HG02973 (cell line): ENCODE data around the gene STRN3.
"Not testable (repeated sequence)": the region's sequence is repeated elsewhere in the genome, so short reads cannot be mapped to it uniquely, and the experiment has no call there.

Experiments
- ATAC-seq: cut with Tn5 transposase; IDR thresholded peaks from one replicate; pipeline ENCODE4 v1.9.1; 2021; ENCODE audit warnings: moderate library complexity; ENCODE audit not compliant: unreplicated experiment

Gene STRN3

GRCh38 chr14:31026077-31026449, at the start of gene STRN3:
Gene STRN3, minus strand, starts transcription at chr14:31026379. Its CDS starts 194 bp downstream, at chr14:31026185.
- no peak for ATAC-seq

GRCh38 chr14:31075144-31075543, 49.0 kb upstream of the STRN3 start:
- ATAC-seq = no peak

- no peak for ATAC-seq
These were observed 45.0 kb upstream of the STRN3 start for GRCh38 chr14:31071151-31071550.

GRCh38 chr14:31070431-31070830, 44.3 kb upstream of the STRN3 start:
- ATAC-seq = no peak

GRCh38 chr14:31069343-31069742, 43.2 kb upstream of the STRN3 start:
- no peak for ATAC-seq

GRCh38 chr14:31068235-31068634, 42.1 kb upstream of the STRN3 start:
- ATAC-seq = no peak

GRCh38 chr14:31062908-31063307, 36.7 kb upstream of the STRN3 start:
- not testable (repeated sequence) for ATAC-seq

GRCh38 chr14:31060253-31060875, 34.2 kb upstream of the STRN3 start:
- no peak for ATAC-seq

GRCh38 chr14:31059152-31059924, 33.2 kb upstream of the STRN3 start:
- ATAC-seq = no peak

- no peak for ATAC-seq
These were observed 31.7 kb upstream of the STRN3 start for GRCh38 chr14:31057701-31058364.

- no peak for ATAC-seq
These were observed 30.9 kb upstream of the STRN3 start for GRCh38 chr14:31057035-31057434.

GRCh38 chr14:31052905-31053586, 26.9 kb upstream of the STRN3 start:
- not testable (repeated sequence) for ATAC-seq

GRCh38 chr14:31051511-31051910, 25.3 kb upstream of the STRN3 start:
- no peak for ATAC-seq

- ATAC-seq = no peak
These were observed 24.8 kb upstream of the STRN3 start for GRCh38 chr14:31051023-31051422.

GRCh38 chr14:31047503-31047902, 21.3 kb upstream of the STRN3 start:
- no peak for ATAC-seq

GRCh38 chr14:31045501-31046080, 19.4 kb upstream of the STRN3 start:
- ATAC-seq = no peak

- no peak for ATAC-seq
These were observed 17.2 kb upstream of the STRN3 start for GRCh38 chr14:31043379-31043778.

- ATAC-seq = not testable (repeated sequence)
These were observed 16.7 kb upstream of the STRN3 start for GRCh38 chr14:31042893-31043292.

GRCh38 chr14:31042300-31042699, 16.1 kb upstream of the STRN3 start:
- no peak for ATAC-seq

GRCh38 chr14:31038521-31039166, 12.5 kb upstream of the STRN3 start:
- no peak for ATAC-seq
